Ovary (tissue), 3 donors: Measurements from ENCODE around the gene ZNF672.

ENCODE experiments used
- CTCF ChIP-seq, 3 donors: fragments of 450-650 bp in 2 of 3; fragments of 200-600 bp in 1 of 3; IDR thresholded peaks; one replicate each; pipeline versions ENCODE4 v1.5.1 to v1.8.0; 2016 to 2022; ENCODE audit warnings: antibody characterized with exemption in 3 of 3, mild to moderate bottlenecking in 1 of 3
- EP300 ChIP-seq: sonication (generic); formaldehyde crosslinking; IDR thresholded peaks from one replicate; pipeline ENCODE4 v1.6.1; 2017; ENCODE audit warnings: antibody characterized with exemption
- POLR2A ChIP-seq: fragments of 450-650 bp; IDR thresholded peaks from one replicate; pipeline ENCODE4 v1.6.1; 2017; ENCODE audit warnings: antibody characterized with exemption, mild to moderate bottlenecking, moderate library complexity
- donor health status: DM: no; HTN: no; CAD: no.

GRCh38 chr1:248831842-248832241 lies 6.2 kb upstream of the ZNF672 start:
- TF ChIP-seq CTCF (IDR thresholded peaks at IDR 0.05) (no peak), EP300 (no peak), POLR2A (no peak)
